ENCODE measurements around the gene IRGC.

DNA sequence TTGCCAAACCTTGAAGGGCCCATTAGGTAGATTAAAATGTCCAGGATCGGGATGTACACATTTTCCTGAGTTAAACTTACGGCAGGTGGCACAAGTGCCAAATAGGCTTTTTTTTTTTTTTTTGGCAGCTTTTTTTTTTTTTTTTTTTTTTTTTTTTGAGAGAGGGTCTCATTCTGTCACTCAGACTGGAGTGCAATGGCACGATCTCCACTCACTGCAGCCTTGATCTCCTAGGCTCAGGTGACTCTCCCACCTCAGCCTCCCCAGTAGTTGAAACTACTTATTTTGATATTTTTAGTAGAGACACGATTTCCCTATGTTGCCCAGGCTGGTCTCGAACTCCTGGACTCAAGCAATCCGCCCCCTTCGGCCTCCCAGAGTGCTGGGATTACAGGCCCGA, 9.0 kb downstream of the IRGC start:
- TF ChIP-seq, protein P1, sequence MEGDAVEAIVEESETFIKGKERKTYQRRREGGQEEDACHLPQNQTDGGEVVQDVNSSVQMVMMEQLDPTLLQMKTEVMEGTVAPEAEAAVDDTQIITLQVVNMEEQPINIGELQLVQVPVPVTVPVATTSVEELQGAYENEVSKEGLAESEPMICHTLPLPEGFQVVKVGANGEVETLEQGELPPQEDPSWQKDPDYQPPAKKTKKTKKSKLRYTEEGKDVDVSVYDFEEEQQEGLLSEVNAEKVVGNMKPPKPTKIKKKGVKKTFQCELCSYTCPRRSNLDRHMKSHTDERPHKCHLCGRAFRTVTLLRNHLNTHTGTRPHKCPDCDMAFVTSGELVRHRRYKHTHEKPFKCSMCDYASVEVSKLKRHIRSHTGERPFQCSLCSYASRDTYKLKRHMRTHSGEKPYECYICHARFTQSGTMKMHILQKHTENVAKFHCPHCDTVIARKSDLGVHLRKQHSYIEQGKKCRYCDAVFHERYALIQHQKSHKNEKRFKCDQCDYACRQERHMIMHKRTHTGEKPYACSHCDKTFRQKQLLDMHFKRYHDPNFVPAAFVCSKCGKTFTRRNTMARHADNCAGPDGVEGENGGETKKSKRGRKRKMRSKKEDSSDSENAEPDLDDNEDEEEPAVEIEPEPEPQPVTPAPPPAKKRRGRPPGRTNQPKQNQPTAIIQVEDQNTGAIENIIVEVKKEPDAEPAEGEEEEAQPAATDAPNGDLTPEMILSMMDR (IDR thresholded peaks at IDR 0.05) = no peak
- TF ChIP-seq POLR2AphosphoS5 (IDR thresholded peaks at IDR 0.05) = no peak
- no peak for TF ChIP-seq POLR2A (IDR thresholded peaks at IDR 0.05)
